Stimulated activated CD8-positive, alpha-beta memory T cell treated with anti-CD3 and anti-CD28 coated beads, Interleukin-7, amount 100 ng/mL, for 1 hour (primary cell): ENCODE results near the gene MYH13.

Experiments used
- DNase-seq, 2 donors: peaks; one replicate each; pipeline ENCODE4 v3.0.0-alpha.2; 2020; ENCODE audit warnings: low read depth in 2 of 2

Gene MYH13

DNA sequence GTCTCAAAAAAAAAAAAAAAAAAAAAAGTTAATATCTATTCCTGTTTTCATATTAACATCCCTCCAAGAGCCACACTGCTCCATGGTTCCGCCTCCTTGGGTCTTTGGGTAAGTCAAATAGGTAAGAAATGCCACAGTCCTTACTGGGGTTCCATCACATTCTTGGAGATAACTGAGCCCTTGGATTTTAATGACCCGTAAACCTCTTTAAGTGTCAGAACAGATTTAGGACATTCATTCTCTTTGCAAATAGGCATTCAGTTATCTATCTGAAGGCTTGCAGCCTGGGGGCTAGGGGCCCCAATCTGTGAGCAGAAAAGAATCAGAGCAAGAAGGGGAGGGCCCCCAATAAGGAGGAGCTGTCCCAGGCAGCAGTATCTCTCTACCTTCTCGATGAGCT lies 28.0 kb downstream of the MYH13 start:
- DNase-seq, result no peak

DNA sequence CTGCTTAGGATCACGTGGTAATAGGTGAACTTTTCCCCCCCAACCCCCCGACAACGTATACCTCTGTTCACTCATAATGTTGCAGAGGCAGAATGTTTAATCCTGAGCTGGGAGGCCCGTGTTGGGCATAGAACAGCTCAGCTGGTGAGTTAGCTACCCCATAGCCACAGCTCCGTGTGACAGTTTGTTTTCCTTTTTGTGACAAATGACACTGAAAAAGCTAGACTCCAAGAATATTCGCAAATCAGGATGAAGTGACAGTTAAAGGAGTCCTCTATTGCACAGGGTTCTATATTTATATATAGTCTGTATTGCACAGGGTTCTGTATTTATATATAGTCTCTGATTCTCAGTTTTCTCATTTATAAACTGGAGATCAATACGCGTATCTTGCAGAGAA lies 33.8 kb downstream of the MYH13 start:
- no peak for DNase-seq

GRCh38 chr17:10337976-10338375 lies 34.8 kb downstream of the MYH13 start:
- DNase-seq, result no peak

DNA sequence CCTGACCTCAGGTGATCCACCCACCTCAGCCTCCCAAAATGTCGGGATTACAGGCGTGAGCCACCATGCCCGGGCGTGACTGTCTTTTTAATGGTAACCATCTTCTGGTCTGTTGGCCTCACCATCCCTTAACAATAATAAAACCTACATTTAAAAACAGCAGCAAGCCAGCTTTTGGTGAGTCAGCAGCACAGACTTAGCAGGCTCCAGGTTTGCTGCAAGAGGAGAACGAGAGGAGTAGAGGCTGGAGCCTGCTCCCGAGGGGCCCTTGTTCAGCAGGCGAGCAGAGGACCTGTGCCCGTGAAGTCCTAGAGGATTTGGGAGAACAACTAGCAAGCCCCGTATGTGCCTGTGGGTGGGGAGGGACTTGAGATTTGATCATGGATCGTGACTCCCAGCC lies 35.7 kb downstream of the MYH13 start:
- DNase-seq, result no peak

DNA sequence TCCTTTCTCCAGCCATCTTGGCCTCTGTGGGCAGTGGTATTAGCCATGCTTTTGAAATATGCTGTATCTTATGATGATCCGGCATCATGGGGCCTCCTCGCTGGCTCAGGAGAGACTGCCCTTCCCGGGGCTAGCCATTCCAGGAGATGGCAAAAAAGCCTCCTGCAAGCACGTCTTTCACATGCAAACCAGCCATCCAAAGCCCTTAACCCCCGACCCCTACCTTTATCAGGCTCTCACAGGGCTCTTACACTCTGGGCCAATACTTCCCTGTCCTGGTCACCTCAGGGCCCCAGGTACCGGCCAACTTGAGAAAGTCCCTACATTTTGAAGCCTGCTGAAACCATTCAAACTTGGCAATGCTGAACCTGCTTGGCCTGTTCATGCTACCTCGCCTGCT lies 36.4 kb downstream of the MYH13 start:
- DNase-seq, result no peak

DNA sequence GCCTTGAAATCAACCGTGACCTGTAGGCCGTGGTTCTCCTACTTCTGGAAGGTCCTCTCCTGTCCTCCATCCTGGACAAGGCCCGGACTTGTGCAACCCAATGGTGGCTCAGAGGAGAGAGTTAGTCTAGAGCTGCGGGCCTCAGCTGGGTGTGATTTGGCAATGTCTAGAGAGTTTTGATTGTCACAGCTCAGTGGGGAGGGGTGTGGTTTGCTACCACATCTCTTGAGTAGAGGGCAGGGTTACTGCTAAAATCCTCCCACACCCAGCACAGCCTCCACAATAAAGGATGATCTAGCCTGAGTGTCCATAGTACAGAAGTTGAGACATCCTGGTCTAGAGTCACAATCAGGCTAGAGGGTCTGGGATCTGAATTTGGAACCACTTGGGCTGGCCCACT lies 40.3 kb downstream of the MYH13 start:
- no peak for DNase-seq

- DNase-seq, result no peak
These were observed 43.6 kb downstream of the MYH13 start for GRCh38 chr17:10328971-10329923.

DNA sequence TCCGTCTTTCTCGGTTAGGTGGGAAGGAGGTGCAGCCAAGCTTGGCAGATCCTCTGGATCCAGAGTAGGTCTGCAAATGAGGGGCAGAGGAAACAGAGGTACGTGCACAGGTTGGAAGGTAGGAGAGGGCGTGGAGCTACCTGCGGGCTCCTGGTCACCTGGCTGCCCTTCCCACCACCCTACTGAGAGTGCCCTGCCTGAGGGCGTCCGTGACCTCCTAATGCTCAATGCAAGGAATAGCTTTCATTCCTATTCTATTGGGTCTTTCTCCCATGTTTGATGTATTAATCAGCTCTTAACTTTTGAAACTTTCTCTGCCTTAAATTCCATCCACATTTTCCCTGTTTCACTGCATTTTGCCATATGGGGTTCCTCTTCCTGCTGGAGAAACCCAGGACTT lies 44.6 kb downstream of the MYH13 start:
- DNase-seq, result no peak

- peak; percentile 44 to 45 for DNase-seq
These were observed 45.2 kb downstream of the MYH13 start for GRCh38 chr17:10327640-10328039.

DNA sequence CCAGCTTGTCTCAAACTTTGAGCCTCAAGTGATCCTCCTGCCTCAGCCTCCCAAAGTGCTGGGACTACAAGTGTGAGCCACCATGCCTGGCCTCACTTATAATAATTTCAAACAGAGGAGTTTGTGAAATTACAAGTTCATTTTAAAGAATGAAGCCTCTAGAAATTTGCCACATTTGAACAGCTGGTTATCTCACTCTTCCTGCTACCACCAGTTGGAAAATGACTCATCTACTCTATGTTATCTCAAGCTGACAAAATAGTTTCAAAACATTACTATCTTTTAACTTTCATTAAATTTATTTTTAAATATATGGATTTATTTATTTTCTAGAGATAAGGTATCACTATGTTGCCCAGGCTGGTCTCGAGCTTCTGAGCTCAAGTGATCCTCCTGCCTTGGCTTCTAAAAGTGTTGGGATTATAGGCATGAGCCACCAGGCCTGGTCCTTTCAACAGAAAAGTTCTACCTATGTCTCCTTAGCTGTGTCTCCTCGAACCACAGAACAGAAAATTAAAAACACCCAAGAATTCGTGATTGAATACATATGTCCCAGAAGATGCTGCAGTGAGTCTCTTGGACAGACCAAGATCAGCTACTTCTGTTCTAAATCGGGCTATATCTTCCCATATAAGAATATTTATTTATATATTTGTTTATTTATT lies 47.6 kb downstream of the MYH13 start:
- no peak for DNase-seq

DNA sequence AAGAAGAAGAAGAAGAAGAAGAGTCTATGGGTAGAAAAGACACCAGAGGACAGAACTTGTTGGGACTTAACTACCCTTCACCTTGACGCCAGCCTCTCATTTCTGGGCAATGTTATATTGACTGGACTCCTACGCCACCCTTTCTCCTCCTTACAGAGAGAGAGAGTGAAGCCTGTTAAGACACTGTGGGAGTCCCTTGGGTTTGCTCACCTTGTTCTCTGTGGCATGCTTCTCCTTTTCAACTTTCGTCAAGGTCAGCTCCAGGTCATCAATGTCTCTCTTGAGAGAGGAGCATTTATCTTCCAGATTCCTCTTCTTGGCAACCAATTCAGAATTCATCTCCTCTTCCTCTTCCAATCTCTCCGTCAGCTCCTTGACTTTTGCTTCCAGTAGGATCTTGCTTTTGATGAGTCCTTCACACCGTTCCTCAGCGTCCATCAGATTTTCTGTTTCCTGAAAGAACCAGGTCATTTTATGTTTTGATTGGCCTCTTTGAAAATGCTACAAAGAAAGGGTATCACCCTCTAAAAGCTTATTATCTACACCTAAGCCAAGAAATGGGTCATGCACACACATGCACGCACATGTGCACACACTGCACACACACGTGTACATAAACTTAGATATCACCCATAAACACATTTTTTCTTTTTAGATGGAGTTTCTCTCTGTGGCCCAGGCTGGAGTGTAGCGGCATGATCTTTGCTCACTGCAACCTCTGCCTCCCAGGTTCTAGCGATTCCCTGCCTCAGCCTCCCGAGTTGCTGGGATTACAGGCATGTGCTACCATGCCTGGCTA lies 48.8 kb downstream of the MYH13 start:
- DNase-seq, result no peak

DNA sequence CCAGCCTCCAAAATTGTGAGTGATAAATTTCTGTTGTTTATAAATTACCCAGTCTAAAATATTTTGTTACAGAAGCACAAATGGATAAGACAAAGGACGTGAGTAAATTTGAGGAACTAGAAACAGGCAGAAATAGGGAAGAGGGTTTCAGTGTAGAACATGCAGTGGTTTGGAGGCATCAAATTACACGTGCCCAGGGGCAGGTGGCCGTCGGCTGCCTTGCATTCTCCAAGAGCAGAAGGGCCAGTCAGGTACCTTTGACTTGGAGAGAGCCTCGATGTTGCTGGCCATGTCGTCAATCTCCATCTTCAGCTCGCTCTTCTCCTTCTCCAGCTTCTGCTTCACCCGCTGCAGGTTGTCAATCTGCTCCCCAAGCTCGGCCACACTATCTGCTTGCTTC lies 54.3 kb downstream of the MYH13 start:
- DNase-seq, result no peak

DNA sequence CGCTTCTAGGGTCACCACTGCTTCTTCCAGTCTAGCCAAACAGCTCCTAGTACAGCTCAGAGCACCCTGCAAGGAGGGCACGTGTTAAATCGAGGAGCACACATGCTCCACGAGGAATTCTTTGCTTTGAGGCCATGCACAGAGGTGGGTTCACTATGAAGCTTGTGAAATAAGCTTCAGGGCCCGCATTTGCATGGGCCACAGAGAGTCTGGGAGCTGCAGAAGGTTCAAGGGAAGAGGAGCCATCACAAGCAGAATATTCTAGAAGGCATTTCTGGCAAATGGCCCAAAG lies 55.3 kb downstream of the MYH13 start:
- no peak for DNase-seq

DNA sequence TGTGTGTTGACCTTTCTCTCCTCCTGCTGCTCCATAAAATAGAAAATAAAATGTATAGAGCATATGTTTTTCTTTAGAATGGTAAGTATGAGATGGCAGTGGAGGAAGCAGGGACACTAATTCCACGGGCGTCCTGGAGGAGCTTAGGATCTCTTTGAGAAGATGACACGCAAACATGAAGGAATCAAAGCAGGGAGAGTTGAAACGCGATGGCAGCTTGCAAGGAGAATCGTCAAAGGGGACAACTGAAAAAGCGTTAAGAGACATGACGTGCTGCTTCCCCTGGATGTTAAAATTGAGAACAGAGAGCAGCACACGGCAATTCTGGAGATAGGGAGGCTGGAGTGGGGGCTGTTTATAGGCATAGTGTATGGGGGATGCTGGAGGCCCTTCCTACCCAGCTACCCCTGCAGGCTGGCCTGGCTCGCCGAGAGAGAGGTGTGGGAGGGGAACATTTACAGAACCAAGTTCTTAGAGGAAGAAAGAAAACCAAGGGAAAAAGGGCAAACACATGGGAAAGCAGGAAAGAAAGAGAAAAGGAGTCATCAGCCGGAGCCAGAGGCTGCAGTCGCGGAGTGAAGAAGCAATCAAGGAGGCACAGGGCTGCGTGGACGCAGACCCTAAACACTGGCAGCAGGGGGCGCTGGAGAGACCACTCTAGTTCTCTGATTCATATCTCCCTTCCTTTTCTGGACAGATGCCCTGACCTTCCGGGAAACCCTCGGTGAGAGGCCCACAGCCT lies 55.8 kb downstream of the MYH13 start:
- no peak for DNase-seq

- no peak for DNase-seq
These were observed 58.5 kb downstream of the MYH13 start for GRCh38 chr17:10314329-10314728.

DNA sequence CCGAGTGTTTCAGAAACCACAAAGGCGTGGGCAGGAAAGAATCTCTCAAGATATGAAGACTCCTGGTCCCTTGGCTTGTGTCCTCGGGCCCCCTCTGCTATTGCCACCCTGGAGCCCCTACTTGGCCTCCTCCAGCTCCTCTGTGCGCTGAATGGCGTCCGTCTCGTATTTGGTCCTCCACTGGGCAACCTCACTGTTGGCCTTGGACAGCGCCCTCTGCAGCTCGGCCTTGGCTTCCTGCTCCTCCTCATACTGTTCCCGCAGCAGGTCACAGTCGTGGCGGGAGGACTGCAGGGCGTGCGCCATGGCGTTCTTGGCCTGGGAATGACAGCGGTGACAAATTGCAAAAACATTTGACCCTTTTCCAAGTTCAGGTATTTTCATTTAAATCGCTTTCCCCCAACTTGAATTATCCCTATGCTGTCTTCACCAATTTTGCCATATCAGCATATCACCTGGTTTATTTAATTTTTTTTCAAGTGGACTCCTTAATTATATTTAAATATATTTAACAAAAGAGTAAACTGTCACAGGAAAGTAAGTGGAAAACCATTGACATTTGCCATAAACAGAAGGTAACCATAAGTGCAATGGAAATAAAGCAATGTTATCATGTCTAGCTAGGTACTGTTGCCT lies 59.7 kb downstream of the MYH13 start:
- no peak for DNase-seq

GRCh38 chr17:10311131-10311530 lies 61.7 kb downstream of the MYH13 start:
- DNase-seq, result no peak

- DNase-seq, result no peak
These were observed 63.5 kb downstream of the MYH13 start for GRCh38 chr17:10309003-10309974.

- no peak for DNase-seq
These were observed 66.2 kb downstream of the MYH13 start for GRCh38 chr17:10306585-10306984.

- DNase-seq, result no peak
These were observed 67.4 kb downstream of the MYH13 start for GRCh38 chr17:10305398-10305797.
